H9 (cell line): ENCODE results near the gene MICALL2. TPM values are rescaled to one million over a fixed set of nuclear protein-coding genes. Genes with fewer than 3 reads are reported as not detected.

Experiments used
- DNase-seq: peaks from one replicate; pipeline ENCODE4 v3.0.0-alpha.2; 2017
- H2AFZ ChIP-seq: one replicate; pipeline ENCODE4 v1.6.1; 2013; ENCODE audit warnings: mild to moderate bottlenecking, low read length, control low read depth, moderate library complexity
- H2AK5ac ChIP-seq: 2 replicates; pipeline ENCODE4 v1.6.1; 2013; ENCODE audit warnings: low read length, control low read depth, mixed read lengths; ENCODE audit not compliant: insufficient read length
- H2BK120ac ChIP-seq: one replicate; pipeline ENCODE4 v1.6.1; 2013; ENCODE audit warnings: low read depth, mild to moderate bottlenecking, low read length, control low read depth, inconsistent platforms; ENCODE audit not compliant: poor library complexity, severe bottlenecking
- H2BK12ac ChIP-seq: 2 replicates; pipeline ENCODE4 v1.6.1; 2013; ENCODE audit warnings: low read length, control low read depth, mixed read lengths, low read depth; ENCODE audit not compliant: insufficient read length
- H2BK15ac ChIP-seq: 2 replicates; pipeline ENCODE4 v1.6.1; 2013; ENCODE audit warnings: low read depth, low read length, control low read depth
- H2BK20ac ChIP-seq: one replicate; pipeline ENCODE4 v1.6.1; 2013; ENCODE audit warnings: low read depth, mild to moderate bottlenecking, low read length, control low read depth, inconsistent platforms; ENCODE audit not compliant: poor library complexity, severe bottlenecking
- H2BK5ac ChIP-seq: 2 replicates; pipeline ENCODE4 v1.6.1; 2013; ENCODE audit warnings: low read length, control low read depth, mixed read lengths; ENCODE audit not compliant: insufficient read length
- H3K14ac ChIP-seq: 2 replicates; pipeline ENCODE4 v1.6.1; 2013; ENCODE audit warnings: low read length, control low read depth; ENCODE audit not compliant: insufficient read depth
- H3K18ac ChIP-seq: 2 replicates; pipeline ENCODE4 v1.6.1; 2013; ENCODE audit warnings: low read depth, mild to moderate bottlenecking, mixed read lengths, low read length, control low read depth; ENCODE audit not compliant: insufficient read length
- H3K23ac ChIP-seq: 2 replicates; pipeline ENCODE4 v1.6.1; 2013; ENCODE audit warnings: low read length, control low read depth, mixed read lengths, low read depth; ENCODE audit not compliant: insufficient read length
- H3K23me2 ChIP-seq: 2 replicates; pipeline ENCODE4 v1.6.1; 2013; ENCODE audit warnings: low read depth, mild to moderate bottlenecking, mixed read lengths, low read length, control low read depth; ENCODE audit not compliant: insufficient read length, poor library complexity, severe bottlenecking
- H3K27ac ChIP-seq: 2 replicates; pipeline ENCODE4 v1.5.1; 2013; ENCODE audit warnings: low read length, control low read depth, mixed read lengths, low read depth; ENCODE audit not compliant: insufficient read length
- H3K27me3 ChIP-seq: 2 replicates; pipeline ENCODE4 v1.6.1; 2013; ENCODE audit warnings: low read length, control low read depth, inconsistent platforms; ENCODE audit not compliant: insufficient read depth
- H3K4ac ChIP-seq: 2 replicates; pipeline ENCODE4 v1.6.1; 2013; ENCODE audit warnings: low read depth, mild to moderate bottlenecking, control low read depth, inconsistent platforms, low read length, moderate library complexity
- H3K4me1 ChIP-seq: 2 replicates; pipeline ENCODE4 v1.6.1; 2013; ENCODE audit warnings: low read length, control low read depth, inconsistent platforms; ENCODE audit not compliant: insufficient read depth
- H3K4me2 ChIP-seq: 2 replicates; pipeline ENCODE4 v1.6.1; 2013; ENCODE audit warnings: low read length, control low read depth, mixed read lengths; ENCODE audit not compliant: insufficient read length, insufficient read depth
- H3K56ac ChIP-seq: 2 replicates; pipeline ENCODE4 v1.6.1; 2013; ENCODE audit warnings: low read depth, mild to moderate bottlenecking, mixed read lengths, low read length, control low read depth; ENCODE audit not compliant: insufficient read length
- H3K79me1 ChIP-seq: 2 replicates; pipeline ENCODE4 v1.6.1; 2013; ENCODE audit warnings: low read depth, mild to moderate bottlenecking, moderate library complexity, low read length, control low read depth, inconsistent platforms; ENCODE audit not compliant: insufficient read depth, poor library complexity, severe bottlenecking
- H3K79me2 ChIP-seq: 2 replicates; pipeline ENCODE4 v1.6.1; 2013; ENCODE audit warnings: low read length, control low read depth, inconsistent platforms; ENCODE audit not compliant: insufficient read depth
- H3K9ac ChIP-seq: 2 replicates; pipeline ENCODE4 v1.6.1; 2013; ENCODE audit warnings: low read length, control low read depth, mixed read lengths; ENCODE audit not compliant: insufficient read length; ENCODE audit errors: extremely low read depth
- H3K9me3 ChIP-seq: one replicate; pipeline ENCODE4 v1.6.1; 2013; ENCODE audit warnings: low read depth, low read length, inconsistent platforms; ENCODE audit not compliant: control insufficient read depth
- H3T11ph ChIP-seq: one replicate; pipeline ENCODE4 v1.6.1; 2013; ENCODE audit warnings: mild to moderate bottlenecking, low read length, control low read depth, inconsistent platforms
- H4K20me1 ChIP-seq: one replicate; pipeline ENCODE4 v1.6.1; 2013; ENCODE audit not compliant: control insufficient read depth, insufficient read length, insufficient read depth
- H4K5ac ChIP-seq: 2 replicates; pipeline ENCODE4 v1.6.1; 2013; ENCODE audit warnings: low read depth, mild to moderate bottlenecking, mixed read lengths, low read length, control low read depth; ENCODE audit not compliant: insufficient read length
- H4K8ac ChIP-seq: replicated peaks from 2 replicates; pipeline ENCODE4 v1.6.1; 2013; ENCODE audit warnings: low read length, control low read depth, mixed read lengths, low read depth; ENCODE audit not compliant: insufficient read length
- H4K91ac ChIP-seq: 2 replicates; pipeline ENCODE4 v1.6.1; 2013; ENCODE audit warnings: low read depth, mild to moderate bottlenecking, moderate library complexity, mixed read lengths, low read length, control low read depth; ENCODE audit not compliant: insufficient read length
- H3K27ac Mint-ChIP-seq, 3 experiments: 2 replicates in 2 of 3; 3 replicates in 1 of 3; pipeline ENCODE4 v1.8.0; 2020 to 2021; ENCODE audit warnings: mixed read lengths in 3 of 3, mild to moderate bottlenecking in 1 of 3, moderate library complexity in 1 of 3
- H3K27me3 Mint-ChIP-seq: 2 replicates; pipeline ENCODE4 v1.8.0; 2021; ENCODE audit warnings: low read depth, mild to moderate bottlenecking, moderate library complexity, mixed read lengths
- H3K36me3 Mint-ChIP-seq, 3 experiments: 2 replicates in 2 of 3; 3 replicates in 1 of 3; pipeline ENCODE4 v1.8.0; 2020 to 2021; ENCODE audit warnings: low read depth in 3 of 3, mixed read lengths in 3 of 3; ENCODE audit not compliant: insufficient read depth in 1 of 3
- H3K4me1 Mint-ChIP-seq, 2 experiments: 2 replicates each; pipeline ENCODE4 v1.8.0; 2020; ENCODE audit warnings: mixed read lengths in 2 of 2
- H3K4me3 Mint-ChIP-seq, 2 experiments: 2 replicates in 1 of 2; 3 replicates in 1 of 2; pipeline ENCODE4 v1.8.0; 2020 to 2021; ENCODE audit warnings: mild to moderate bottlenecking in 2 of 2, mixed read lengths in 2 of 2, moderate library complexity in 1 of 2
- H3K9me3 Mint-ChIP-seq, 2 experiments: 2 replicates in 1 of 2; 3 replicates in 1 of 2; pipeline ENCODE4 v1.8.0; 2020; ENCODE audit warnings: mild to moderate bottlenecking in 2 of 2, mixed read lengths in 2 of 2, moderate library complexity in 1 of 2
- CTCF ChIP-seq: fragments of 200-600 bp; sonication (generic); conservative IDR thresholded peaks from 3 replicates; pipeline ENCODE4 v1.8.0; 2021; ENCODE audit warnings: antibody characterized with exemption, mild to moderate bottlenecking
- WGBS: extraction: QIAGEN DNeasy Blood & Tissue Kit; methylation state at CpG from one replicate; pipeline ENCODE4 v1.1.7; 2013; ENCODE audit warnings: missing lambda C conversion rate, low lambda C conversion rate, mixed read lengths; ENCODE audit not compliant: insufficient read length; ENCODE audit errors: extremely low coverage; 5-methylcytosine and 5-hydroxymethylcytosine counted together
- total RNA-seq: library from RNA; stranded (reverse); gene quantifications from 2 replicates; pipeline ENCODE4 v1.2.1, GENCODE V29; 2021

Gene MICALL2
- total RNA-seq, 1 experiment from 2014 or later: 7.1 TPM

GRCh38 chr7:1421946-1422345 is 37.3 kb downstream of the MICALL2 start:
- Histone ChIP-seq H2BK15ac (no peak overlapping the region), H2BK5ac (no peak overlapping the region), H3K4ac (no peak overlapping the region), H2AK5ac (no peak overlapping the region), H3K27ac (no peak overlapping the region), H4K91ac (no peak overlapping the region), H3K23me2 (no peaks in the 10 kb centered on the region), H3T11ph (no peak overlapping the region), H3K4me2 (no peak overlapping the region), H3K4me1 (no peaks in the 10 kb centered on the region), H3K9me3 (no peaks in the 10 kb centered on the region), H3K23ac (no peak overlapping the region), H4K5ac (no peak overlapping the region), H3K18ac (no peak overlapping the region), H2BK12ac (no peak overlapping the region), H2AFZ (no peak overlapping the region), H2BK120ac (no peak overlapping the region), H3K9ac (no peak overlapping the region), H3K79me2 (no peaks in the 10 kb centered on the region), H3K79me1 (no peaks in the 10 kb centered on the region), H2BK20ac (no peak overlapping the region), H3K27me3 (no peaks in the 10 kb centered on the region), H4K20me1 (no peaks in the 10 kb centered on the region), H4K8ac (no peak overlapping the region), H3K56ac (no peak overlapping the region), H3K14ac (no peak overlapping the region)
- Mint-ChIP-seq H3K9me3 (peaks cover 0 to 3% of the 10 kb centered on the region in 2 experiments; a peak in 1 of 5 replicates), H3K27ac (no peak overlapping the region), H3K27me3 (peaks cover 26% of the 10 kb centered on the region), H3K4me1 (peaks cover 12 to 31% of the 10 kb centered on the region in 2 experiments), H3K36me3 (no peaks in the 10 kb centered on the region; a peak in 1 of 7 replicates), H3K4me3 (no peak overlapping the region)
- DNase-seq: no peak
- WGBS: no CpG with 5 or more reads among the region's 8 CpGs
- TF ChIP-seq CTCF: no peak
